A673 (cell line): ENCODE results near the gene CTDNEP1. TPM values are rescaled to one million over a fixed set of nuclear protein-coding genes. Genes with fewer than 3 reads are reported as not detected.

ENCODE experiments used
- BruUV-seq: library from RNA; stranded (reverse); fragments of 400-500 nt; replicated peaks from 2 replicates; lab custom pipeline; 2021; lab: Mats Ljungman, UMichigan
- CTCF ChIA-PET: fragments of 300-600 bp; sonication (Branson Sonifier 250); formaldehyde crosslinking; loops from one replicate; lab custom pipeline; 2022; ENCODE audit warnings: antibody characterized with exemption; lab: Charles Lee
- POLR2A ChIA-PET: fragments of 300-600 bp; sonication (Branson Sonifier 250); formaldehyde crosslinking; loops from one replicate; lab custom pipeline; 2022; ENCODE audit warnings: antibody characterized with exemption; ENCODE audit not compliant: low non-redundant PET; lab: Charles Lee
- DNase-seq: peaks from one replicate; pipeline ENCODE4 v3.0.0-alpha.2; 2015; ENCODE audit warnings: low spot score
- H3K27ac ChIP-seq: fragments of 200-600 bp; sonication (generic); 2 replicates; pipeline ENCODE4 v1.5.1; 2016; ENCODE audit warnings: mixed run types, low read depth, mild to moderate bottlenecking, mixed read lengths, antibody characterized with exemption, low read length; ENCODE audit not compliant: poor library complexity, severe bottlenecking
- H3K27me3 ChIP-seq: fragments of 200-600 bp; sonication (generic); replicated peaks from 2 replicates; pipeline ENCODE4 v1.6.1; 2017; ENCODE audit warnings: mixed run types, low read depth, mild to moderate bottlenecking, mixed read lengths, antibody characterized with exemption, low read length; ENCODE audit not compliant: insufficient read depth, poor library complexity
- H3K36me3 ChIP-seq: fragments of 200-600 bp; sonication (generic); 2 replicates; pipeline ENCODE4 v1.6.1; 2016; ENCODE audit warnings: mixed run types, mild to moderate bottlenecking, mixed read lengths, antibody characterized with exemption, low read length; ENCODE audit not compliant: insufficient read depth, poor library complexity, severe bottlenecking
- H3K4me1 ChIP-seq: fragments of 200-600 bp; sonication (generic); 2 replicates; pipeline ENCODE4 v1.6.1; 2017; ENCODE audit warnings: mixed run types, mild to moderate bottlenecking, mixed read lengths, antibody characterized with exemption, low read length; ENCODE audit not compliant: insufficient read depth, poor library complexity, severe bottlenecking
- H3K4me3 ChIP-seq: fragments of 200-600 bp; sonication (generic); 2 replicates; pipeline ENCODE4 v1.5.1; 2016; ENCODE audit warnings: low read depth, mixed run types, mild to moderate bottlenecking, mixed read lengths, low read length; ENCODE audit not compliant: poor library complexity, severe bottlenecking
- H3K9me3 ChIP-seq: fragments of 200-600 bp; sonication (generic); 2 replicates; pipeline ENCODE4 v1.6.1; 2016; ENCODE audit warnings: mixed run types, low read depth, mild to moderate bottlenecking, mixed read lengths, antibody characterized with exemption, low read length; ENCODE audit not compliant: poor library complexity, severe bottlenecking
- EZH2 ChIP-seq: fragments of 200-600 bp; sonication (generic); IDR thresholded peaks from 2 replicates; pipeline ENCODE4 v1.6.1; 2017; ENCODE audit warnings: borderline replicate concordance, low read depth, mild to moderate bottlenecking, mixed read lengths, antibody characterized with exemption, low read length; ENCODE audit not compliant: poor library complexity, severe bottlenecking
- intact Hi-C: fragments of 100-400 bp; cut with micrococcal nuclease; formaldehyde crosslinking; loops from one replicate; pipeline ENCODE4 v1.10.0; 2022; ENCODE audit not compliant: unreplicated experiment
- total RNA-seq: library from RNA; stranded (reverse); gene quantifications from 2 replicates; pipeline ENCODE4 v1.2.3, GENCODE V29; 2021
- TF ChIP-seq, protein P1 (sequence below): fragments of 300-800, 200-600 bp; sonication (generic); conservative IDR thresholded peaks from 2 replicates; pipeline ENCODE4 v1.5.1; 2017; ENCODE audit warnings: low read depth, mild to moderate bottlenecking, antibody characterized with exemption, low read length, moderate library complexity, mixed read lengths

Gene CTDNEP1
- total RNA-seq, 1 experiment from 2014 or later = 175 TPM

DNA sequence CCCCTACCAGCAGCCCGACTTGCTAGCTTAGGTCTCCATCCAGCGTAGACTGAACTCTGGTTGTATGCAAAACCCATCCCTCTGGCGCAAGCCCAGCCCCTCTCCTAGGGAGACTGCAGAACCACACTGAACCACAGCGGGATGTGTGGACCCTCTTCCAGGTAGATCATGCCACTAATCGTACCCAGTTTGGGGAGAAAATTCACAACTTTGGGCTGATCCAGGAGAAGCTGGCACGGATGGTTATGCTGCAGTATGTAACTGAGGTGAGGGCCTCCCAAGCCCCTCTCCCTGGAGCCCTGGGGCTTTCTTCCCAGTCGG, 28.6 kb downstream of the CTDNEP1 start:
- CTCF ChIA-PET = no interaction called here

DNA sequence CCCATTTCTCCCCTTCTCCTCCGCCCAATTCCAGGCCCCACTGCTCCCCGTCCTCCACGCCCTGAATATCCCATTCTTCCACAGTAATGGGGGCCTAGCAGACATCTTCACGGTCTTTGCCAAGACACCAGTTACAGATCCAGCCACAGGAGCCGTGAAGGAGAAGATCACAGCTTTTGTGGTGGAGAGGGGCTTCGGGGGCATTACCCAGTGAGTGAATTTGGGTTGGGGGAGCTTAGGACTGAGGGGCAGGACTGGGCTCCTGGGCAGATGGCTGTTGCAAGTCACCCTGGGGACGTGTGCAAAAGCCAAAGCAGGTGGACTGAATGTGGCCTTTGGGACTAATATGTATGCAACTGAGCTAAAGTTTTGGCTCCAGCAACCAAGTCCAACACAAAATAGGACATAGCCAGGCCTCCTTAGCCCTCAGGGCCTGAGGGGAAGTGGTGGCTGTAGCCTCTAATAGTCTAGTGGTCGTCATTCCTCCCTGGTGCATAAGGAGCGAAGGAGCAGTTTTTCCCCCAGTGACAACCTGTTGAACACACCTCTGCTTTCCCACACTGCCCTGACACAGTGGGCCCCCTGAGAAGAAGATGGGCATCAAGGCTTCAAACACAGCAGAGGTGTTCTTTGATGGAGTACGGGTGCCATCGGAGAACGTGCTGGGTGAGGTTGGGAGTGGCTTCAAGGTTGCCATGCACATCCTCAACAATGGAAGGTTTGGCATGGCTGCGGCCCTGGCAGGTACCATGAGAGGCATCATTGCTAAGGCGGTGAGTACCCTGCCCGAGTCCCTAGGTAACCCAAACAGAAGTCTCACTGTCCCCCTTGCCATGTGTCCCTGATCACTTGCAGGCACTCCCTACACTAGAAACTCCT, 29.2 kb downstream of the CTDNEP1 start:
- H3K27me3 ChIP-seq = no peaks in the 10 kb centered on the region
- intact Hi-C loops = no loop called here
- no peak for TF ChIP-seq EZH2
- TF ChIP-seq, protein P1, sequence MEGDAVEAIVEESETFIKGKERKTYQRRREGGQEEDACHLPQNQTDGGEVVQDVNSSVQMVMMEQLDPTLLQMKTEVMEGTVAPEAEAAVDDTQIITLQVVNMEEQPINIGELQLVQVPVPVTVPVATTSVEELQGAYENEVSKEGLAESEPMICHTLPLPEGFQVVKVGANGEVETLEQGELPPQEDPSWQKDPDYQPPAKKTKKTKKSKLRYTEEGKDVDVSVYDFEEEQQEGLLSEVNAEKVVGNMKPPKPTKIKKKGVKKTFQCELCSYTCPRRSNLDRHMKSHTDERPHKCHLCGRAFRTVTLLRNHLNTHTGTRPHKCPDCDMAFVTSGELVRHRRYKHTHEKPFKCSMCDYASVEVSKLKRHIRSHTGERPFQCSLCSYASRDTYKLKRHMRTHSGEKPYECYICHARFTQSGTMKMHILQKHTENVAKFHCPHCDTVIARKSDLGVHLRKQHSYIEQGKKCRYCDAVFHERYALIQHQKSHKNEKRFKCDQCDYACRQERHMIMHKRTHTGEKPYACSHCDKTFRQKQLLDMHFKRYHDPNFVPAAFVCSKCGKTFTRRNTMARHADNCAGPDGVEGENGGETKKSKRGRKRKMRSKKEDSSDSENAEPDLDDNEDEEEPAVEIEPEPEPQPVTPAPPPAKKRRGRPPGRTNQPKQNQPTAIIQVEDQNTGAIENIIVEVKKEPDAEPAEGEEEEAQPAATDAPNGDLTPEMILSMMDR = no peak
- no TSS peak for BruUV-seq
- peak overlapping the region; percentile 49 for H3K27ac ChIP-seq
- H3K4me1 ChIP-seq = peaks cover 26% of the 10 kb centered on the region
- H3K9me3 ChIP-seq = no peaks in the 10 kb centered on the region
- ChIA-PET POLR2A (interaction anchor here (0.7 kb wide), 1 partner anchor 11 kb away, joined by 3 read pairs; no protein-coding TSS in a partner anchor), CTCF (interaction anchor here (2.0 kb wide), 1 partner anchor 74 kb away, joined by 12 read pairs; no protein-coding TSS in a partner anchor)
- no peak overlapping the region for H3K4me3 ChIP-seq
- peaks cover 63% of the 10 kb centered on the region for H3K36me3 ChIP-seq
- DNase-seq = peak; percentile 13

More for the DNA sequence above, 28.6 kb downstream of the CTDNEP1 start:
- DNase-seq = no peak
- H3K36me3 ChIP-seq = peaks cover 69% of the 10 kb centered on the region
- BruUV-seq = no TSS peak
- H3K27ac ChIP-seq = no peak overlapping the region
- no peaks in the 10 kb centered on the region for H3K27me3 ChIP-seq
- peaks cover 22% of the 10 kb centered on the region for H3K4me1 ChIP-seq
- intact Hi-C loops = no loop called here
- no peaks in the 10 kb centered on the region for H3K9me3 ChIP-seq
- TF ChIP-seq, protein P1 = no peak
- no peak for TF ChIP-seq EZH2
- no peak overlapping the region for H3K4me3 ChIP-seq
- POLR2A ChIA-PET = no interaction called here

DNA sequence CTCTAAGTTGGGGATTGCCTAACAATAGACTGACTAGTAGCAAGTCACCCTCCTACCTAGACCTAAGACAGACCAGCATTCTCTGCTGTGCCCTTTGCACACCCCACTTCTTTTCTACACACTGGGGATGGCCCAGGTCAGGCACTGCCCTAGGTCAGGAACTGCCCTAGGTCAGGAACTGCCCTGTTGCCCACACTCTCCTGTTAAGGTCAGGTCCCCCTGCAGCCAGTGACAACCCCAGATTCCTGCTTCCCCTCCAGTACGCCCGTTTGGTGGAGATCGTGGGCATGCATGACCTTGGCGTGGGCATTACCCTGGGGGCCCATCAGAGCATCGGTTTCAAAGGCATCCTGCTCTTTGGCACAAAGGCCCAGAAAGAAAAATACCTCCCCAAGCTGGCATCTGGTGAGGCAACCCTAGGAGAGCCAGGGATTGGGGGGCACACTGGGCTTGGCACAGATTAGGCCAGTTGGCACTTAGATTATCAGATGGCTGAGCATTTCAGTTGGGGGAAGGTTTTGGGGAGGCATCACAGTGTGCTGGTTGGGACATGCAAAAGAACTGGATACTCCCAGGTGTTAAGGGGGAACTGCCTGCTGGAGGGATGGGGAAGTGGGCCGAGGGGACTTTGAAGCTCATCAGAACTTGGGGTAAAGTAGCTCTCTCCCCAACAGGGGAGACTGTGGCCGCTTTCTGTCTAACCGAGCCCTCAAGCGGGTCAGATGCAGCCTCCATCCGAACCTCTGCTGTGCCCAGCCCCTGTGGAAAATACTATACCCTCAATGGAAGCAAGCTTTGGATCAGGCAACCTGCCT, 30.0 kb downstream of the CTDNEP1 start:
- Histone ChIP-seq H3K36me3 (peaks cover 55% of the 10 kb centered on the region), H3K4me3 (peak overlapping the region; percentile 94), H3K27ac (peak overlapping the region; percentile 93), H3K27me3 (no peaks in the 10 kb centered on the region), H3K9me3 (no peaks in the 10 kb centered on the region), H3K4me1 (peaks cover 29% of the 10 kb centered on the region)
- POLR2A ChIA-PET = interaction anchor here (0.5 to 0.7 kb wide), 2 partner anchors 12 to 76 kb away, joined by 3 to 18 read pairs; no protein-coding TSS in a partner anchor
- CTCF ChIA-PET = interaction anchor here (0.6 to 2.0 kb wide), 7 partner anchors 15 to 176 kb away, joined by 3 to 12 read pairs (median 3); no protein-coding TSS in a partner anchor
- no peak for DNase-seq
- no peak for TF ChIP-seq EZH2
- TF ChIP-seq, protein P1 = no peak
- no TSS peak for BruUV-seq
- intact Hi-C loops = no loop called here
